ENCODE measurements around the gene BUD31.
"Not testable (repeated sequence)": the region's sequence is repeated elsewhere in the genome, so short reads cannot be mapped to it uniquely, and the experiment has no call there.

BUD31 gene

GRCh38 chr7:99408379-99409191 lies at the start of gene BUD31, which contains the start of gene PDAP1:
TSS of gene BUD31 (plus strand) at chr7:99408969. CDS start at chr7:99411093, 2,124 bp downstream.
TSS of gene PDAP1 (minus strand) at chr7:99408597. CDS start at chr7:99408548, 49 bp downstream.
- peak; percentile 95 for DNase-seq

- no peak for DNase-seq
These were observed 49.2 kb upstream of the BUD31 start for GRCh38 chr7:99359465-99360154.

- DNase-seq: no peak
These were observed 46.0 kb upstream of the BUD31 start for GRCh38 chr7:99362801-99363200.

- DNase-seq: no peak
These were observed 45.5 kb upstream of the BUD31 start for GRCh38 chr7:99363286-99363685.

DNA sequence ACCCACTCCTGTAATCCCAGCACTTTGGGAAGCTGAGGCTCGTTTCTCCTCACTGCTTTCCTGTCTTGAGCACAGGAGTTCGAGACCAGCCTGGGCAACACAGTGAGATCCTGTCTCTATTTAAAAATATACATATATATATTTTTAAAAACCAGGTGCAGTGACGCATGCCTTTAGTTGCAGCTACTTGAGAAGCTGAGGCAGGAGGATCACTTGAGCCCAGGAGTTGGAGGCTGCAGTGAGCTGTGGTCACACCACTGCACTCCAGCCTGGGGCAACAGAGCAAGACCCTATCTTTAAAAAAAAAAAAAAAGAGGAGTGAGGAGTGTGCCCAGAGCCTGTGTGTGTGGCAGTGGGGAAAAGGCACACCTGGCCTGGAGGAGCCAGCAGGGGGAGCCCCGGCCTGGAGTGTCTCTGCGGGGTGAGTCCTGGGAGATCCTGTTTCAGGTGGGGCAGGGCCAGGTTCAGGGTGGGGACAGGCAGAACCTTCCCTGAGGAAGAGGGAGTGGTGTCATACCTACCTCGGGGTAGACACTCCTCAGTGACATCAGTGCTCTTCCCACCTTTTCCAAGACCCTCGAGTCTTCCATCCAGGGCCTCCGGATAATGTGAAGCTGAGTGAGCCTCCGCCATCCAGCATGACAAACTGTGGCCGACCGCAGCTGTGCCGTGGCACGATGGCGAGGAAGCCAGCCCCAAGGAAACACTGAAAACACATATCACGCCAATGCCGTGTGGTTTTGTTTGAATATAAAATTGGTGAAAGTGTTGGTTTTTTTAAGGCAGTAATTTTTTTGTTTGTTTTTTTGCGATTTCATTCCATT lies 43.2 kb upstream of the BUD31 start:
- DNase-seq: no peak

DNA sequence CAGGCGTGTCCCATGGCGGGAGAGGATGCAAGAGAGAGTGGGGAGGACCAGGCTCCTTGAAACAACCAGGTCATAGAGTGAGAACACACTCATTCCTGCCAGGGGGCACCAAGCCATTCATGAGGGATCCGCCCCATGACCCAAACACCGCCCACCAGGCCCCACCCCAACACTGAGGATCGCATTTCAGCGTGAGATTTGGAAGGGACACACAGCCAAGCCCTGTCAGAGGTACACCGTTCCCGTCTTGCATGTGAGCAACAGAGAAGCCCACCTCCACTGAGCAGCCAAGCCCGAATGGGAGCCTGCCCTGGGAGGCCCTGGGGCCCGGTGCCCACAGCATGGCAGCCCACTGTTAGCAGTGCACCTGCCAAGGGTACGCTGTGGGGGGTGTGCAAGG lies 42.1 kb upstream of the BUD31 start:
- DNase-seq: no peak

- DNase-seq: no peak
These were observed 39.9 kb upstream of the BUD31 start for GRCh38 chr7:99368750-99369389.

DNA sequence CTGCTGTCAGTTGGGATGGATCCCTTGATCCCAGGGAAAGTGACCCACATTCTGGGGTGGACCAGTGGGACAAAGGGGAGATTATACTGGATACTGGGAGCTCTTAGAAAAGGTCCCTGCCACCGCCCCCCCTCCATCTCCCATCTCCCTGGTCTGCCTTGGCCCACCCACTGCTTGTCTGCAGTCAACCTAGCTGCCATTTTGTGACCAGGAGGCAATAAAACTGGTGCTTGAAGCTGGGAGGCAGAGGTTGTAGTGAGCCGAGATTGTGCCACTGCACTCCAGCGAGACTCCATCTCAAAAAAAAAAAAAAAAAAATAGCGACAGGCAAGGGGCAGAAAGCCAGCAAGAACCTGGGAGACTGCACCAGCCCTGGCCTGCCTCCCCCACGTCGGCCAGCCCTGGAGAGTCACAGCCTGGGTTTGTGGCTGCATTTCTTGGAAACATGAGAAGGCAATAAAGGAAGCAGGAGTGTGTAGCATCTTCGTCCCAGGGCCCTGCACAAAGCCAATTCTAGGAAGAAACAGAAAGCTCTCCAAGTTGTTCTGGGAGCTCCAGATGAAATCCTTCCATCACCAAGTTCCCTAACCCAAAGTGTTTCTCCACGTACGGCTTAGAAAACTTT lies 38.9 kb upstream of the BUD31 start:
- peak; percentile 80 for DNase-seq

GRCh38 chr7:99371376-99371920 lies 37.3 kb upstream of the BUD31 start:
- DNase-seq: no peak

DNA sequence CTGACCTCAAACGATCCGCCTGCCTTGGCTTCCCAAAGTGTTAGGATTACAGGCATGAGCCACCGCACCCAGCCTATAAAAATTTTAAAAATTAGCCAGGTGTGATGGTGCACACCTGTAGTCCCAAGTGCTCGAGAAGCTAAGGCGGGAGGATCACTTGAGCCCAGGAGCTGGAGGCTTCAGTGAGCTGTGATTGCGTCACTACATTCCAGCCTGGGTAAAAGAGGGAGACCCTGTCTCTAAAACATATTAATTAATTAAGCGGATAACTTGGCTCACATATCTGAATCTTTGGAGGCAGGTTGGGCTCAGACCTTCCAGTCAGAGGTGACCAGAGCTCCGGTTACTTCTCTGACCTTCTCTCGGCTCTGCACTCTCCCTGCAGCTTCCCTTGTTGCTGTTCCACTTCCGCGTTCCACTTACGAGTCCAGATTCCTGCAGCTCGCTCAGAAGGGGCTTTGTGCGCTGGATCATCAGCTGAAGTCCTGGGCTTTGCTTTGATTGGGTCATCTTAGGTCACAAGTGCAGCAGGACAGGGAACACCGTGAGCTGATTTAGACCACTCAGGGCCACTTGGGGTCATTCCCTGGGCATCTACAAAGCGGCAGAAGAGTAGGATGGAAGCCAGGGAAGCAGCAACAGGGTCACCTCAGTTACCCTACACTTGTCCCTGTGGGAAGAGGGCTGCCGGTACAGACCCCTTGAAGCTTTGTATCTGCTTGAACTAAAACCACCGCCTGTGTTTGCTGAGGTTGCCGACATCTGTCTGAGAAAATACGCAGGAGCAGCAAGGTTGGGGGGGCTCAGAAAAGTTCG lies 36.3 kb upstream of the BUD31 start:
- DNase-seq: peak; percentile 41

- DNase-seq: no peak
These were observed 35.4 kb upstream of the BUD31 start for GRCh38 chr7:99373091-99374066.

GRCh38 chr7:99374111-99375064 lies 34.4 kb upstream of the BUD31 start, which contains the start of gene ARPC1B:
TSS of gene ARPC1B (plus strand) at chr7:99374730. CDS start at chr7:99385715, 10,985 bp downstream.
- peak; percentile 62 for DNase-seq

DNA sequence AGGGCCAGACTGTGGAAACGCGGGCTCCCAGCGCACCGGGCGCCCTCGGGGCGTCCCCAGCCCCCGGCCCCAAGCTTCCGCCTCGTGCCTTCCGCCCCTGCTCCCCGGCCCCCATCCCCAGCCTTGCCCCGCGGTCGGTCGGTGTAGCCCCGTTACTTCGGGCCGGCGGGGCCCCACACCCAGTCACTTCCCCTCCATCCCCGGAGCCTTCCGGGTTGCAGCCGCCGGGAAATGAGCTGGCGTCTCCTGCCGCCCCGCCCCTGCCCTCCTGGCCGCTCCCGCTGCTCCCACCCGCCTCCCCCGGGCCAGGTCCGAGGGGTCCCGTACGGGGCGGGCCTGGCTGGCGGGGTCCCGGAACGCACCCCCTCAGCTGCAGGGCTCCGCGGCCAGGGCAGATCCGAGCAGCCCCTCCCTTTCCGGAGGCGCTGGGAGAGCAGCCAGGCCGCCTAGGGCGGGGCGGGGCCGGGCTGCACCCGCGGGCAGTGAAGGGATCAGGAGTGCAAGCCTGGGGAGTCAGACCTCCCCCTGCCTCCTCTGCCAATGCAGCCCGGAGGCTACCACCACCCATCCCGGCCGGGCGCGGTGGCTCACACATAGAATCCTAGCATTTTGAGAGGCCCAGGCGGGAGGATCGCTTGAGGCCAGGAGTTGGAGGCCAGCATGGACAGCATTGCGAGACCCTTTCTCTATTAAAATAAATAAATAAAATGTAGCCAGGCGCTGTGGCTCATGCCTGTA lies 33.5 kb upstream of the BUD31 start:
- DNase-seq: peak; percentile 51

- DNase-seq: peak; percentile 86
These were observed 29.7 kb upstream of the BUD31 start for GRCh38 chr7:99379043-99379577.

- DNase-seq: not testable (repeated sequence)
These were observed 29.1 kb upstream of the BUD31 start for GRCh38 chr7:99379693-99380031.

- peak; percentile 99 for DNase-seq
These were observed 28.5 kb upstream of the BUD31 start for GRCh38 chr7:99380032-99380822.
